HL-60/S4 treated with phorbol 12-myristate 13-acetate at 8.2 ng/mL for 4 days and 3 days (cell line): ENCODE measurements around the gene SPINT3.

ENCODE experiments used
- in situ Hi-C: fragments of 300-500 bp; cut with MboI; formaldehyde crosslinking; loops from 2 replicates; pipeline ENCODE4 v1.15.0; 2022; ENCODE audit warnings: low sequenced_read_pairs

Gene SPINT3, protein sequence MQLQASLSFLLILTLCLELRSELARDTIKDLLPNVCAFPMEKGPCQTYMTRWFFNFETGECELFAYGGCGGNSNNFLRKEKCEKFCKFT

DNA sequence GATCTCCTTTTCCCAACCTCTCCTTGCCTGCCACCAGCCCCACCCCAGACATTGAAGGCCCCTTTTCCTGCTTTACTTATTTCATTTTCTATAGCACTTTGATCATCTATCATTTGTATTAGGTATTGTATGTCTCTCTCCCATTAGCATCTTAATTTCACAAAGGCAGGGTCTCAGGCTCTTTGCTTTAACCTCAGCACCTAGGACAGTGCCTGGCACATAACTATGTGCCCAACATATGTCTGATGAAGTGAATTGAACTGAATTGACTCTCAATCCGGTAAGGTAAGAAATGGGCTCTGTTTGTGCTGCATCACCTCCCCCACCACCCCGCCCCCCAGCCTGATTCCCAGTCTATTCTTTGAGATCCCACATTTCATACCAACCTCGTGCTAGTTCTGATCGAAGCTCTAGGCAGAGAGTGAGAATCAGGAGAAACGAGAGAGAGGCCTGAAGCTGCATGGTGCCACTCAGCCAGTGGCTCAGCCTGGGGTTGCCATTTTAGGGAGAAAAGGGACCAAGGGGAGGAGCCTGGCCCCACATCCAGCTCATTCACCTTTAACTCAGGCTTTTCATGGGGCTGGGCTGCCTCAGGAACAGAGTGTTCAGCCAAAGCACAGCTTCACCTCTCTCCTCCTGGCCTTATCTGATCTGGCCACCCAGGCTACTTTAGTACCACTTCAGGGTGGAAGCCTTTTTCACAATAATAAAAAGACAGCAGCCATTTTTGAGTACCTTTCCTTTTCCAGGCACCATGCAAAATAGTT lies at the start of gene SPINT3:
TSS of gene SPINT3 (minus strand) at position 476 of the 767 bp plus-strand sequence. CDS start at position 462, 14 bp downstream.
- in situ Hi-C loops, result no loop called here

- in situ Hi-C loops, result loop anchor here (25.0 kb wide), 1 partner anchor 197 kb away; no protein-coding TSS in a partner anchor
Observed at GRCh38 chr20:45564760-45565276, 49.4 kb upstream of the SPINT3 start.

GRCh38 chr20:45555198-45555597 lies 39.8 kb upstream of the SPINT3 start:
- in situ Hi-C loops, result loop anchor here (25.0 kb wide), 1 partner anchor 207 kb away; no protein-coding TSS in a partner anchor

- in situ Hi-C loops, result loop anchor here (25.0 kb wide), 1 partner anchor 210 kb away; no protein-coding TSS in a partner anchor
Observed at GRCh38 chr20:45552456-45552855, 37.0 kb upstream of the SPINT3 start.

GRCh38 chr20:45550765-45551164 lies 35.3 kb upstream of the SPINT3 start:
- in situ Hi-C loops, result loop anchor here (25.0 kb wide), 1 partner anchor 212 kb away; no protein-coding TSS in a partner anchor

GRCh38 chr20:45548410-45548809 lies 33.0 kb upstream of the SPINT3 start:
- in situ Hi-C loops, result no loop called here

DNA sequence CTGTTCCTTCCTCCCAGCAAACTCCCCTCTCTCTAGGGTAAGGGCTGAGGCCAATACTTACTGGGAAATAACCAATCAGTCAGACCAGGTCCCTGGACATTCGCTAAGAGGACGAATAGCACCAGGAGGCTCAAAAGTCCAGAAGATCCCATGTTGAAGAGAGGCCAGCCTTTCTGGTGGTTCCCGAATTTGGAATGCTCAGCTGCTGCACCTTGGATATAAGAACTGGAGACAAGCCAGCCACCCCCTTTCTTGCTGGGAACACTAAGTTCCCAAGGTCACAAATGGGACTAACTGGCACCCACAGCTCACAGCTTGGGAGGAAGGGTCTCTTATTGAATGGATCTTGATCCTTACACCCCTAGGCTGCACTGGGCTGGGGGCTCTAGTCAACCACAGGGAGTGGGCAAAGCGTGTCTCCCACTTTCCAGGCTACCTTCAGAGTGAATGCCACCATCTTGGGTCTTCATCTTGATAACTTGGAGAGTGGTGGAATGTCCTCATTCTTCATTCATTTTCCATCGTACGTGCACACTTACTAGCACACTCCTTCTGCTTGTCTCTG lies 31.9 kb upstream of the SPINT3 start, which contains the start of gene EPPIN:
TSS of gene EPPIN (minus strand) at position 196 of the 565 bp plus-strand sequence. CDS start at position 152, 44 bp downstream.
- in situ Hi-C loops, result no loop called here

DNA sequence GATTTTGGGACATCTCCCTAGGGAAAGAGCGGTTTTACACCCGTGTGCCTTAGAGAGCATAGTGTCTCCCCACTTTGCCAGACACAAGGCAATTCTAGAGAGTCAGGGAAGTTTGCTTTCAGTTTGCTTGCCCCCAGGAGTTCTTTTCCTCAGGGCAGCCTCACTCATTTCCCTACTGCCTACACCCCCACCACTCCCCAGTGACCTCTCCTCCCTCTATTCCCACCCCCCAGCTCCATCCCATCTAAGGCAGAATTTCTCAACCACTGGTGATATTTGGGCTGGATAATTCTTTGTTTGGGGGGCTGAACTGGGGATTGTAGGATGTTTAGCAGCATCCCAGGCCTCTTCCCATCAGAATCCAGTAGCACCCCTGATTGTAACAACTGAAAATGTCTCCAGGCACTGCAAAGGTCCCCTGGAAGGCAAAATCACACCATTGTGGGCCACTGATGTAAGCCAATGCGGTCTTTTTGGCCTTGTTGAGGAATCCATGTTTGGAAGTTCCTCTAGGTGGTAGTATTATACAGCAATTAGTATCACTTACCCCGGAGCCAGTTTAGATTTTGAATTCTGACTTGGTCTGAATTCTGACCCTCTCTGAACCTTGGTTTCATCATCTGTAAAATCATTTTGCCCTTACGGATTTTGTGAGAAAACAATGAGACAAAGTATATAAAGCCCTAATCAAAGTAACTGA lies 30.5 kb upstream of the SPINT3 start:
- in situ Hi-C loops, result no loop called here

- in situ Hi-C loops, result no loop called here
Observed at GRCh38 chr20:45545351-45545750, 29.9 kb upstream of the SPINT3 start.

DNA sequence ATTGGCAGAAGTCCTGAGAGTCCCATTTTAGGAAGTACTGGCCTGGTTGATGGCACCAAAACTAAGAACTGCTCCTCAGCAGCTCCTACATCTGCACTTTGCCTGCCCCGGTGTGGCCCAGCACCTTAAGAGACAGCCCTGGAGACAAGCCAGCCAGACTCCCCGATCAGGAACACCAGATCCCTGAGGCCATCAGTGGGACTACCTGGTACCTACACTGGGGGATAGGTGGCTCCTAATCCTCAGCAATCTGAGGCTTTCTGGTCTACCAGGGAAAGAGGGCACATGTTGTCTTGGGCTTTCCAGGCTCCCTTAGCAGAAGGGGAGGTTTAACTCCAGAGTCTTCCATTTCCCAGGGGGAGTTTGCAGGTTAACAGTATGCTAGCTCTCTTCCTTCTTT lies 24.0 kb upstream of the SPINT3 start, which contains the start of gene WFDC6:
TSS of gene WFDC6 (minus strand) at position 101 of the 400 bp plus-strand sequence. CDS start at position 26, 75 bp downstream.
- in situ Hi-C loops, result no loop called here

DNA sequence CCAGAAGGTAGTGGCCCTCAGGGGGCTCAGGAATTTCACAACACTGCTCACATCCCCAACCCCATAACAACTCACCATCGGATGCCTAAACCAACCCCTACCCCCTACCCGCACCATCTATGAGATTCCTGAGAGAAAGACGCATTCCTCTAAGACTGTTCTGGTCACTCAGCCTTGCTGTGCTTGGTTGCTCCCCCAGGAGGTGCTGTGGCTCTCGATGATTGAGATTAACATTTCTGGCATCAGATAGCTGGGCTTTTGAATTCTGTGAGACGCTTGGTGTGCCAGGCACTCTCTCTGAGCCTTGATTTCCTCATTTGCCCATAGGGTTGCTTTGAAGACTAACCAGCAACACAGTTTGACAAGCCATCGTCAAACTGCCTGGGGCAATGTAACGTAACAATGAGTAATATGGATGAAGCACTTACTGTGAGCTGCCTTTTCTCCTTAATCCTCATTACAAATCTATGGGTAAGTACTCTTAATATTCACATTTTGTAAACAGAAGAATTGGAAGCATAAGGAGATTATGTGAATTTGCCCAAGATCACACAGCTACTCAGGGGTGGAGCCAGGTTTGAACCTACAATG lies 22.9 kb upstream of the SPINT3 start:
- in situ Hi-C loops, result no loop called here

GRCh38 chr20:45527294-45527693 lies 11.9 kb upstream of the SPINT3 start:
- in situ Hi-C loops, result no loop called here

GRCh38 chr20:45523821-45524220 lies 8.4 kb upstream of the SPINT3 start:
- in situ Hi-C loops, result no loop called here

- in situ Hi-C loops, result no loop called here
Observed at GRCh38 chr20:45518282-45518681, 2.9 kb upstream of the SPINT3 start.

- in situ Hi-C loops, result no loop called here
Observed at GRCh38 chr20:45510242-45510862, 5.1 kb downstream of the SPINT3 start.

GRCh38 chr20:45509091-45509490 lies 6.3 kb downstream of the SPINT3 start:
- in situ Hi-C loops, result no loop called here

DNA sequence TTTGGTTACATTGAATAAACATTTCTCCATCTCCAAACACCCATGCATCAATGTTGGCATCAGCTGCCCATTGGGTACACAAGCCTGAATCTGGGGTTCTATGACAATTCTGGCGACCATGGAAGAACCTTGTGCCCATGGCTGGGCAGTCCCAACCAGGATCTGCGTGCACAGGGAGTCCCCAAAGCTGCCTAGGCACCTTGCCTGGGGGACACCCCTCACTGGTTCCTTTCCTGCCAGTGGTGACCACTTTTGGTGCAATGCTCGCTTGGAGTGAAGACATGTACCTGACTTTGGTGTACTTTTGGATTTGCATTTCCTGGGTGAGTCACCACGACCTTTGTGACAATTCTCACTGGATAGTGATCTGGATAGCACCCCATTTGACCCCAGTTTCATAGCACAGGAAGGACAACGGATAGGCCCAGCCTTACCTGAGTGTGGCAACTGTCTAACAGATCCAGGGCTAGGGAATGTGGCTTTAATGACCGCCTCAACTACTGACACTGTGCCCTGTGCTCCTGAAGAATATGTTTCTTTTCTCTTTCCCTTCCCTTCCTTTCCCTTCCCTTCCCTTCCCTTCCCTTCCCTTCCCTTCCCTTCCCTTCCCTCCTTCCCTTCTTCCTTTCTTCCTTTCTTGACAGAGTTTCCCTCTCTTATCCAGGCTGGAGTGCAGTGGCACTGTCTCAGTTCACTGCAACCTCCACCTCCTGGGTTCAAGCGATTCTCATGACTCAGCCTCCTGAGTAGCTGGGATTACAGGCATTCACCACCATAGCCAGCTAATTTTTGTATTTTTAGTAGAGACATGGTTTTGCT lies 7.1 kb downstream of the SPINT3 start:
- in situ Hi-C loops, result no loop called here

GRCh38 chr20:45507011-45507820 lies 8.2 kb downstream of the SPINT3 start:
- in situ Hi-C loops, result no loop called here
